AG04449 (cell line): Measurements from ENCODE around the gene FAM210A.

Source experiments
- CTCF ChIA-PET: fragments of 350-600 bp; formaldehyde crosslinking; extraction: SDS; loops from one replicate; lab custom pipeline; 2021; ENCODE audit warnings: antibody characterized with exemption; lab: Yijun Ruan, JAX
- POLR2A ChIA-PET: fragments of 400-600, 350-600 bp; formaldehyde crosslinking; extraction: SDS; loops from one replicate; lab custom pipeline; 2020; ENCODE audit warnings: antibody characterized with exemption, inconsistent platforms; lab: Yijun Ruan, JAX
- DNase-seq: peaks from one replicate; pipeline ENCODE4 v3.0.0-alpha.2; 2010; ENCODE audit warnings: low read depth, low spot score
- H3K4me3 ChIP-seq: 2 replicates; pipeline ENCODE4 v1.5.1; 2011; ENCODE audit warnings: low read depth, mild to moderate bottlenecking, control low read depth, low read length
- CTCF ChIP-seq: IDR thresholded peaks from one replicate; pipeline ENCODE4 v1.5.1; 2011; ENCODE audit warnings: mild to moderate bottlenecking, moderate library complexity, low read length, control low read depth, inconsistent platforms; ENCODE audit not compliant: insufficient read depth; ENCODE audit errors: missing control alignments

FAM210A gene

DNA sequence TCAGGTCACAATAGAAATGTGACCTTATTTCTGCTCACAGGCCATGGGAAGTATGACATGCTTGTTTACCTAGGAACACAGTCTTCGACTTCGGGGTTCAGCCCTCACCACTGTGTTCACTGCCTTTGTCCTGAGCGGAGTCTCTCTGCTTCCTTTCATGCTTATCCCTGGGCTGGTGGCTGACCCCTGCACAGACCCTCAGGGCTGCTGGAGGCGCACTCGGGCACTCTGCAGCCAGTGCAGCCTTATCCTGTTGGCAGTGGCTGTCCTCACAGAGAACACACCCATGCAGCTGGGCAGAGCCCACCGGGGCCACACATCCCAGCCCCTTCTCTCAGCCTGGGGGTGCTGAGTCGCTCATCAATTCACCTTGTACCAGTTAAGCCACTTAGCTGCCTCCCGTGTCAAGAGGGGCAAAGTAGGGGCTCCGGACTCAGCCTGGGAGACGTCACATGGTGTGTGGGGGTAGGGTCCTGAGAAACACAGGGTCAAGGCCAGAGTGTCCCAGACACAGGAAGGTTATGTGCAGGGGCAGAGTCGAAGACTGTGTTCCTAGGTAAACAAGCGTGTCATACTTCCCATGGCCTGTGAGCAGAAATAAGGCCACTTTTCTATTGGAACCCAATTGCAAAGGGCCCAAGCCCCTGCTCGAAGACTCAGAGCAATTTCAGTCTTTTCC is 107.5 kb downstream of the FAM210A start:
- no peak for TF ChIP-seq CTCF
- POLR2A ChIA-PET, result no interaction called here
- DNase-seq, result no peak
- no peak overlapping the region for H3K4me3 ChIP-seq
- CTCF ChIA-PET, result no interaction called here

DNA sequence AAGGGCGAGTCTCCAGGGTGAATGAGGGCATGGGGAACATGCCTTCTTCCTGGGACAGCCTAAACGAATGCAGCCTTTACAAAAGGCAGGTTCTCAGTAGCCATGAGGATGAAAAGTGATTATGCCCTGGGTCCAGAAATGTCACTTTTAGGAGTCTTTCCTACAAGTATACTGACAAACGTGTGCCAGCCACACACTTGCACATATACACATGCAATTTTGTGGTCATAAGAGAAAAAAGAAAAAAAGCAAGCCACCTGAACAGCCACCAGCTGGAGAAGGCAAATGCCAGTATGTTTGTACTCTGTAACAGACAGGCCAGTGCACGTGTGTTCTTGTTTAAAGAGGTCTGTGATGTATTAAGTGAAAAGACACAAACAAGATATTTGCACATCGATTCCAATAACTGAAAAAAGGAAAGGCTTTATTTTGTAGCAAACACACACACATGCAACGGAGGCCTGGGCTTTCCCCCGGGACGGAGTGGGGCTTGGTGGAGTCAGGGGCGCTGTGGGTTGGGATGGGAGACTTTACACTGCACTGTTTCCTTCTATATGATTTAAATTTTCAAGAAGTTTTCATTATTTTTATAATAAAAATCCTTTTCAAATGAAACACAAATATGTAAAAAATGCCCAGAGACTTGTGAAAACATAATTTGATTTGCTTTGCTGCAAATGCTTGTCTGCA is 108.4 kb downstream of the FAM210A start:
- DNase-seq, result no peak
- CTCF ChIA-PET, result no interaction called here
- no peak for TF ChIP-seq CTCF
- no peak overlapping the region for H3K4me3 ChIP-seq
- POLR2A ChIA-PET, result no interaction called here

- TF ChIP-seq CTCF, result no peak
- ChIA-PET POLR2A (no interaction called here), CTCF (no interaction called here)
- no peak overlapping the region for H3K4me3 ChIP-seq
- DNase-seq, result no peak
Measured at GRCh38 chr18:13616525-13617035, 109.8 kb downstream of the FAM210A start.

- TF ChIP-seq CTCF, result no peak
Measured at GRCh38 chr18:13616041-13616440, 110.3 kb downstream of the FAM210A start.

GRCh38 chr18:13615432-13615861 is 110.9 kb downstream of the FAM210A start:
- ChIA-PET CTCF (no interaction called here), POLR2A (no interaction called here)
- no peak for DNase-seq
- no peak overlapping the region for H3K4me3 ChIP-seq
- no peak for TF ChIP-seq CTCF

More at GRCh38 chr18:13616041-13616440, 110.3 kb downstream of the FAM210A start:
- CTCF ChIA-PET, result no interaction called here
- no peak overlapping the region for H3K4me3 ChIP-seq
- no peak for DNase-seq
- POLR2A ChIA-PET, result no interaction called here

- CTCF ChIA-PET, result no interaction called here
- no peak overlapping the region for H3K4me3 ChIP-seq
- TF ChIP-seq CTCF, result no peak
- no peak for DNase-seq
- POLR2A ChIA-PET, result no interaction called here
Measured at GRCh38 chr18:13614641-13615288, 111.6 kb downstream of the FAM210A start.
